HG03378 (cell line): Measurements from ENCODE around the gene SCN1B.
"Not testable (repeated sequence)": the region's sequence is repeated elsewhere in the genome, so short reads cannot be mapped to it uniquely, and the experiment has no call there.

Source experiments
- ATAC-seq: cut with Tn5 transposase; IDR thresholded peaks from one replicate; pipeline ENCODE4 v1.9.1; 2021; ENCODE audit warnings: mild to moderate bottlenecking, moderate library complexity; ENCODE audit not compliant: unreplicated experiment

Gene SCN1B

GRCh38 chr19:35015954-35016351 lies 14.3 kb upstream of the SCN1B start:
- ATAC-seq: no peak

GRCh38 chr19:35017507-35017906 lies 12.8 kb upstream of the SCN1B start:
- no peak for ATAC-seq

GRCh38 chr19:35018379-35018778 lies 11.9 kb upstream of the SCN1B start:
- ATAC-seq: no peak

GRCh38 chr19:35019144-35019543 lies 11.1 kb upstream of the SCN1B start:
- ATAC-seq: no peak

GRCh38 chr19:35021016-35021415 lies 9.3 kb upstream of the SCN1B start:
- no peak for ATAC-seq

- ATAC-seq: no peak
These were observed 8.7 kb upstream of the SCN1B start for GRCh38 chr19:35021596-35021995.

GRCh38 chr19:35022460-35022859 lies 7.8 kb upstream of the SCN1B start:
- no peak for ATAC-seq

- no peak for ATAC-seq
These were observed 6.8 kb upstream of the SCN1B start for GRCh38 chr19:35023428-35023827.

GRCh38 chr19:35024095-35024494 lies 6.2 kb upstream of the SCN1B start:
- no peak for ATAC-seq

- no peak for ATAC-seq
These were observed 4.3 kb upstream of the SCN1B start for GRCh38 chr19:35025969-35026368.

GRCh38 chr19:35026418-35026817 lies 3.9 kb upstream of the SCN1B start:
- no peak for ATAC-seq

GRCh38 chr19:35027009-35027408 lies 3.3 kb upstream of the SCN1B start:
- no peak for ATAC-seq

- ATAC-seq: no peak
These were observed 2.2 kb upstream of the SCN1B start for GRCh38 chr19:35027851-35028599.

GRCh38 chr19:35028600-35028885 lies 1.7 kb upstream of the SCN1B start:
- ATAC-seq: not testable (repeated sequence)

- not testable (repeated sequence) for ATAC-seq
These were observed 964 bp upstream of the SCN1B start for GRCh38 chr19:35029275-35029736.

GRCh38 chr19:35029737-35030256 lies 473 bp upstream of the SCN1B start:
- no peak for ATAC-seq

GRCh38 chr19:35031072-35031881 lies 1.0 kb downstream of the SCN1B start:
- ATAC-seq: no peak

GRCh38 chr19:35032356-35032865 lies 2.1 kb downstream of the SCN1B start:
- ATAC-seq: no peak

GRCh38 chr19:35033067-35034004 lies 3.1 kb downstream of the SCN1B start:
- no peak for ATAC-seq

GRCh38 chr19:35034005-35034502 lies 3.8 kb downstream of the SCN1B start:
- ATAC-seq: no peak
